CD4-positive, alpha-beta T cell treated with Interleukin-4 for 4 hours (primary cell): ENCODE measurements around the gene SCGB2A2.

ENCODE experiments used
- DNase-seq: peaks from one replicate; pipeline ENCODE4 v3.0.0-alpha.2; 2020

The SCGB2A2 gene

GRCh38 chr11:62269654-62270278 lies at the start of gene SCGB2A2:
SCGB2A2 (plus strand) TSS chr11:62270158; CDS start chr11:62270217, 59 bp downstream.
- DNase-seq: no peak

- DNase-seq: no peak
Measured at GRCh38 chr11:62221498-62221897, 48.5 kb upstream of the SCGB2A2 start.

DNA sequence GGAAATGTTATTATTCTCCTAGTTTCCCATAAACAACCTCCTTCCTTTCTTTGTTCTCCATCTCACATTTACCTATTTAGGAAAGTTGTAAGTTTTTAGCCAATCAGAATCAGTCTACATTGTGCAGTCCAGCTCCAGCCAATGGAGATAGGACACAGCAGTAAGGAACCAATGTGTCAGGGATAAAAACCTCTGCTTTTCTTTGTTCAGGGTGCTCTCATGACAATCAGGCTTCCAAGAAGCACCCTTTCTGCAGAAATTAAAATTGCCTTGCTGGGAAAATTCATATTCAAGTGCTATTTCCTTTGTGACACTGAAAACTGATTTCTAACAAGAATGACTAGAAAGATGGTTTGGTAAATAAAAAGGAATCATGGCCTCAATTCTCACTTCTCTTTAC lies 46.9 kb upstream of the SCGB2A2 start:
- no peak for DNase-seq

DNA sequence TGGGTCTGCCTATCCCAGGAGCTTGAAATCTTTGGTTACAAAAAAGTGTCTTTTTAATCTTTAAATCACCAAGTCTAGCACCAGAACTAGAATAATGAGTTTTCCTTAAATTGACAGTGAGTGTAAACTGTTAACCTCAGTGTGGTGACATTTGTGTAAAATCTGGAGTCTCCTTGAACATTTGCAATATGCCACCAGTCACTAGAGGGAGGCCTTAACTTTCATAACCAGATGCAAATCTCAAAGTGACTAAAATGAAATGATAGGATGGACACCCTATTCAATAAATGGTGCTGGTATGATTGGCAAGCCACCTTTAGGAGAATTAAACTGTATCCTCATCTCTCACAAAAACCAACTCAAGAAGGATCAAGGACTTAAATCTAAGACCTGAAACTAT lies 36.2 kb upstream of the SCGB2A2 start:
- DNase-seq: no peak

DNA sequence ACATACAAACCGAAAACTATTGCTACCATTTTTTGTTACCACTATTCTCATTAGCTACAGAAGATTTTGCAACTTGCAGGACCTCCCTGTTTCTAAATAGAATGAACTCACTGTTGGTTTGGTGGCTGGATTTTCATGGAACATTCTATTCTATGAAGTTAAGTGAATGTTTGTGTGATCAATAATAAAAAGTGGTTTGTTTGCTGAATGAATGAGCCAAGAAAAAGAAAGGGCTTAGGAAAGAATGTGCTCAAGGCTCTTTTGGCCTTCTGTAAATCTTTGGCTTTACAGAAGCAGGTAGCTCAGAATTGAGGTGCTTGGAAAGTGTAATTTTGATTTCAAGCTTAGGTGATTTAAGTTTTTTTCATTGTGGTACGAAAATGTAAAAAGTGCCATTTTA lies 33.8 kb upstream of the SCGB2A2 start:
- no peak for DNase-seq

GRCh38 chr11:62237499-62237898 lies 32.5 kb upstream of the SCGB2A2 start:
- no peak for DNase-seq

GRCh38 chr11:62238151-62238550 lies 31.8 kb upstream of the SCGB2A2 start:
- DNase-seq: no peak

GRCh38 chr11:62241095-62241494 lies 28.9 kb upstream of the SCGB2A2 start:
- DNase-seq: no peak

DNA sequence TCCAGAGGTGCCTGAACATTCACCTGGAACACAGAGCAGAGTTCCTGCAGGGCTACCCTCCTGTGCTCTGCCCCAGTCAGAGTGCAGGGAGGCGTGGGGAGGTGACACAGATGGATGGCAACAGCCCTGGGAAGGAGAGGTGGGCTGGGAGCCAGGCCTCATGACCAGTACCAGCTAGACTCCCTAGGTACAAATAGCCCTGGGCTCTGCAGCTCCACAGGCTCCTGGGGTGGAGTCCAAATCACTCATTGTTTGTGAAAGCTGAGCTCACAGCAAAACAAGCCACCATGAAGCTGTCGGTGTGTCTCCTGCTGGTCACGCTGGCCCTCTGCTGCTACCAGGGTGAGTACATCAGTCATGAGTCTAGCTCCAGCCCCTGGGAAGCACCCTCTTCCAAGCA lies 27.9 kb upstream of the SCGB2A2 start, which contains the start of gene SCGB1D2:
Gene SCGB1D2 (plus strand): TSS at position 219 of the 400 bp plus-strand sequence. CDS start 69 bp downstream, at position 288.
- DNase-seq: no peak

DNA sequence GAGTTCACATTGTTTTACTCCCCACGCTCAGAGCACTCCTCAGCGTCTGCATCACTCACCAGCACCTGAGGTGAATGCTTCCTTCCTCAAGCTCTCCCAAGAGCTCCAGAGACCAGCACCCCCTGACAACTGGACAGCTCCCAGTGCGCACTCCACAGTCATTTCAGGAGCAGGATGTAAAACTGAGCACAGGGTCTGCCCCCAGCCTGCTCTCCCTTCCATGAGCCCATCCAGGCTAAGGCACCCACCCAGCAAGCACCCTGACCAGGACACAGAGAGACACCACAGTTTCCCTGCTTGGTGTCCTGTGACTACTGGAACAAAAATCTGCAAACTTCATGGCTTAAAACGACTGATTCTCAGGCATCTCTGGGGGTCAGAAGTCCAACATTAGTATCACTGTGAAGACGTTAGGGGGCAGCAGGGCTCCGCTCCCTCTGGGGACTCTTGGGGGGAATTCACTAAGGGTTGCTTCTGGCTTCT lies 24.6 kb upstream of the SCGB2A2 start:
- DNase-seq: no peak

DNA sequence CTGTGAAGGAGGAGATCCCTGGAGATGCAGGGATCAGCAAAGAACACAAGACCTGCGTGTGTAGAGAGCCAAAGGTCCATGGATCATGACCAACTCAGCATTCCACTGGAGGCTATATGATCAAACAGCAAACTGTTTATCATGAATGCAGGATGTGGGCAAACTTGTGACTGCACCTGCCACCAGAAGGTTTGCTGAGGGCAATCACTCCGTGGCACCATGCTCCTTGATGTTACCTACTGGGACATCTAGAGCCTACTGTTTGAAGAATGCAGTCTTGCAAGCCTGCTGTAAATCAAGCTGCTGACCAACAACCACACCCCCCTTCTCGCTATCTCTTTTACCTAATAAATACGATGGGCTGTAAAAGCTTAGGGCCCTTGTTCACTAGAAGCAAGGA lies 18.3 kb upstream of the SCGB2A2 start:
- no peak for DNase-seq

DNA sequence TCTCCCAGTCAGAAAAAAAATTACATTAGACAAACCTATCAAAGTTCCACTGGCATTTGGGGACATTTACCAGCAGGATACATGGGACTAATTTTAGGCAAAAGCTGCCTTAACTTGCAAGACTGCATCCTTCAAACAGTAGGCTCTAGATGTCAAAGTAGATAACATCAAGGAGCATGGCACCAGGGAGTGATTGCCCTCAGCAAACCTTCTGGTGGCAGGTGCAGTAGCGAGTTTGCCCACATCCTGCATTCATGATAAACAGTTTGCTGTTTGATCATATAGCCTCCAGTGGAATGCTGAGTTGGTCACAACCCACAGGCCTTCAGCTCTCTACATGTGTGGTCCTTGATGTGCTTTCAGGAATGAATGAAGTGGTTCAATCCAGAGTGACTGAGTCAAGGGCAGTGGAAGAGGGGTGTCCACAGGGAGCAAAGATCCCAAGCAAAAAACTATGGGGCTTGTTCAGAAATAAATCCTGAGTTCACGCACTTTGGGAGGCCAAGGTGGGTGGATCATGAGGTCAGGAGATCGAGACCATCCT lies 15.9 kb upstream of the SCGB2A2 start:
- no peak for DNase-seq

- DNase-seq: no peak
Measured at GRCh38 chr11:62256281-62256680, 13.7 kb upstream of the SCGB2A2 start.

DNA sequence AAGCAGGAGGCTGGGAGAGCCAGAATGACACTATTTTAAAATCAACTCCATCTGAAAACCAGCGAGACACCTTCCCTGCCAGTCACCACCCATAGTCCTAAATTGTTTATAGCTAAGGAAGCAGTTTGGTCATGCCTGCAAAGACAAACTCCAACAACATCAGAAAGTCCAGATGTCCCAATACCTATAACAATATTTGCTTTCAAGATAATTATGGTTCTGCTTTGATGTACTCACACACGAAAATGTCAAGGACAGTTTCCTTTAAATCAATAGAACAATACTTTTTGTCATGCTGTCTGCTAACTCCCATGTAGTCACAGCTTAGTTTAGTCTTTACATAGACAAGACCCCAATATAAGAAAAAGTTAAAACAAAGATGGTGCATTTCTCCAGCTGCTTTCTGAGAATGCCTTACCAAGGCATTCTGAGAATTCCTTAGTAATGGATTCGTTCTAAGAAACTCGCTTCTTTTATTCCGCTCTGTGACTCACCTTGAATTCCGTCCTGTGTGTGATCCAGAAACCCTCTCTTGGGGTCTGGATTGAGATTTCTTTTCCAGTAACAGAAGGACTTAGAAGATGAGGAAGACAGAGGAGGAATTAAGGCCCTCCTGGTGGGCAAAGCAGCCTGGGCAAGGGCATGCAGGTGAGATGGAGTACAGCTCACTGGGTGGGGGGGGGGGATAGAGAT lies 9.6 kb upstream of the SCGB2A2 start:
- DNase-seq: no peak

GRCh38 chr11:62264004-62264403 lies 6.0 kb upstream of the SCGB2A2 start:
- no peak for DNase-seq

- no peak for DNase-seq
Measured at GRCh38 chr11:62266558-62266957, 3.4 kb upstream of the SCGB2A2 start.

DNA sequence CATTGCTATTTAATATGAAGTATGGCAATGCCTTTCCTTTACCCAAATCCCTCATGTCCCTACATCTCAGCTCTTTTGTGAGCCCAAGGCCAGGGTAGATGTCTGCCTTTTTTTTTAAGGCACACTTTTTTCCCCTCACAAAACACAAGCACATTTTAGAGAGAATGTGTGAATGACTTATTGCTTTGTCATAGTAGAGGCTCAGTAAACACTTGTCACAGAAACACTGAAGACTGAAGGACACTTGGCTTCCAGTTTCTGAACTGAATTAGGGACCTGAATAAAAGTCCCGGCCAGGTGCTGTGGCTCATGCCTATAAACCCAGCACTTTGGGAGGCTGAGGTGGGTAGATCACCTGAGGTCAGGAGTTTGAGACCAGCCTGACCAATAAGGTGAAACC lies 2.9 kb upstream of the SCGB2A2 start:
- DNase-seq: no peak

DNA sequence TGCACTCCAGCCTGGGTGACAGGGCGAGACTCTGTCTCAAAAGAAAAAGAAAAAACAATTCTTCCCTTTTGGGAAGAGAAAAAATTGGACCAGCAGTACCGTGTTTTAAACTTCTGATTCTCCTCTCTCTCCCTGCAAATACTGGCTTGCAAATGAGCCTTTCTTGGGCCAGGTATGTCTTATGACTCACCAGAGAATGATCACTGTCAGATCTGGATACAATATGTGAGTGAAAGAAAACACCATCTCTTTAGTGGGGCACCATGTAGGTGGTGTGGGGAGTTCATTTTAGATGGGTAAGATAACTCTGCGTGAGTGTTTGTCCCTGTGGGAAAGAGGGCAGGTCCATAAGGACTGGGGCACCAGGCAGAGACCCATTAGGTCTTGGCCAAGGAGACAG lies 2.4 kb upstream of the SCGB2A2 start:
- DNase-seq: no peak

GRCh38 chr11:62273284-62273683 lies 3.3 kb downstream of the SCGB2A2 start:
- DNase-seq: no peak

- no peak for DNase-seq
Measured at GRCh38 chr11:62273789-62274275, 3.9 kb downstream of the SCGB2A2 start.

- DNase-seq: no peak
Measured at GRCh38 chr11:62280452-62280851, 10.5 kb downstream of the SCGB2A2 start.

DNA sequence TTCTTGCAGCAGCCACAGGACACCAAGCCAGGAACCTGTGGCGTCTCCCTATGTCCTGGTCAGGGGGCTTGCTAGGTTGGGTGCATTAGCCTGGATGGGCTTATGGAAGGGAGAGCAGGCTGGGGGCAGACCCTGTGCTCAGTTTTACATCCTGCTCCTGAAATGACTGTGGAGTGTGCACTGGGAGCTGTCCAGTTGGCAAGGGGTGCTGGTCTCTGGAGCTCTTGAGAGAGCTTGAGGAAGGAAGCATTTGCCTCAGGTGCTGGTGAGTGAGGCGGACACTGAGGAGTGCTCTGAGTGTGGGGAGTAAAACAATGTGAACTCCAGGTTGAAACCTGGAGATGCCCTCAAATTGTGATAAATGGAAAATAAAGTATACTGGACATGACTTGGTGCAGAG lies 25.5 kb downstream of the SCGB2A2 start:
- no peak for DNase-seq

DNA sequence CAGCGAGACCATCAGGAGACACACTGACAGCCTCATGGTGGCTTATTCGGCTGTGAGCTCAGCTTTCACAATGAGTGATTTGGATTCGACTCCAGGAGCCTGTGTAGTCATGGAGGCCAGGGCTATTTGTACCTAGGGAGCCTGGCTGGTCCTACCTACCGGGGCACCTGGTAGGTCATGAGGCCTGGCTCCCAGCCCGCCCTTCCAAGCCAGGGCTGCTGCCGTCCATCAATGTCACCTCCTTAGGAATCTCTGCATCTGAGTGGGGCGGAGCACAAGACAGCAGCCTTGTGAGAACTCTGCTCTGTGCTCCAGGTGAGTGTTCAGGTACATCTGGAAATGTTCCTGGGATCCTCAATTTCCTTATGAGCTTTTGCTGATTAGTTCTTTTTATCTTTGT lies 29.0 kb downstream of the SCGB2A2 start, which contains the start of gene SCGB1D4:
Gene SCGB1D4 (minus strand): TSS at position 101 of the 400 bp plus-strand sequence. CDS start 65 bp downstream, at position 36.
- DNase-seq: no peak

GRCh38 chr11:62306227-62306626 lies 36.3 kb downstream of the SCGB2A2 start:
- no peak for DNase-seq
